Activated CD4-positive, alpha-beta T cell treated with anti-CD3 and anti-CD28 coated beads for 36 hours (primary cell): ENCODE data around the gene GPRC5B. TPM values are rescaled to one million over a fixed set of nuclear protein-coding genes. Genes with fewer than 3 reads are reported as not detected.

Experiments used
- ATAC-seq: fragments of 200-7000 bp; cut with Tn5 transposase; one replicate; pipeline ENCODE4 v1.10.0; 2021; ENCODE audit warnings: mild to moderate bottlenecking, moderate library complexity
- CTCF ChIA-PET: fragments of 350-600 bp; sonication (Branson Sonifier 250); formaldehyde crosslinking; loops from one replicate; lab custom pipeline; 2021; ENCODE audit warnings: antibody characterized with exemption; lab: Charles Lee
- POLR2A ChIA-PET: fragments of 350-600 bp; sonication (Branson Sonifier 250); formaldehyde crosslinking; loops from one replicate; lab custom pipeline; 2021; ENCODE audit warnings: antibody characterized with exemption, inconsistent platforms; lab: Charles Lee
- DNase-seq: peaks from one replicate; pipeline ENCODE4 v3.0.0-alpha.2; 2020
- H3K27ac Mint-ChIP-seq: one replicate; pipeline ENCODE4 v1.8.0; 2021; ENCODE audit warnings: mixed read lengths
- H3K27me3 Mint-ChIP-seq: one replicate; pipeline ENCODE4 v1.8.0; 2021; ENCODE audit warnings: mixed read lengths
- H3K36me3 Mint-ChIP-seq: one replicate; pipeline ENCODE4 v1.8.0; 2021; ENCODE audit warnings: low read depth, mixed read lengths
- H3K4me1 Mint-ChIP-seq: one replicate; pipeline ENCODE4 v1.8.0; 2021; ENCODE audit warnings: mixed read lengths
- H3K4me3 Mint-ChIP-seq: one replicate; pipeline ENCODE4 v1.8.0; 2021; ENCODE audit warnings: mild to moderate bottlenecking, moderate library complexity, mixed read lengths
- H3K9me3 Mint-ChIP-seq: one replicate; pipeline ENCODE4 v1.8.0; 2021; ENCODE audit warnings: low read depth, mixed read lengths
- intact Hi-C, 2 experiments: fragments of 100-400 bp; cut with DNase I in 1 of 2; cut with micrococcal nuclease in 1 of 2; formaldehyde crosslinking; loops; one replicate each; pipeline versions ENCODE4 v1.14.2 to v1.15.1; 2022 to 2024; cut with DNase I, micrococcal nuclease
- total RNA-seq, 2 experiments: library from RNA; stranded (reverse); gene quantifications; one replicate each; pipeline ENCODE4 v1.2.3, GENCODE V29; 2021

The GPRC5B gene
- total RNA-seq, 2 experiments from 2014 or later, result 0.11 to 0.30 TPM

DNA sequence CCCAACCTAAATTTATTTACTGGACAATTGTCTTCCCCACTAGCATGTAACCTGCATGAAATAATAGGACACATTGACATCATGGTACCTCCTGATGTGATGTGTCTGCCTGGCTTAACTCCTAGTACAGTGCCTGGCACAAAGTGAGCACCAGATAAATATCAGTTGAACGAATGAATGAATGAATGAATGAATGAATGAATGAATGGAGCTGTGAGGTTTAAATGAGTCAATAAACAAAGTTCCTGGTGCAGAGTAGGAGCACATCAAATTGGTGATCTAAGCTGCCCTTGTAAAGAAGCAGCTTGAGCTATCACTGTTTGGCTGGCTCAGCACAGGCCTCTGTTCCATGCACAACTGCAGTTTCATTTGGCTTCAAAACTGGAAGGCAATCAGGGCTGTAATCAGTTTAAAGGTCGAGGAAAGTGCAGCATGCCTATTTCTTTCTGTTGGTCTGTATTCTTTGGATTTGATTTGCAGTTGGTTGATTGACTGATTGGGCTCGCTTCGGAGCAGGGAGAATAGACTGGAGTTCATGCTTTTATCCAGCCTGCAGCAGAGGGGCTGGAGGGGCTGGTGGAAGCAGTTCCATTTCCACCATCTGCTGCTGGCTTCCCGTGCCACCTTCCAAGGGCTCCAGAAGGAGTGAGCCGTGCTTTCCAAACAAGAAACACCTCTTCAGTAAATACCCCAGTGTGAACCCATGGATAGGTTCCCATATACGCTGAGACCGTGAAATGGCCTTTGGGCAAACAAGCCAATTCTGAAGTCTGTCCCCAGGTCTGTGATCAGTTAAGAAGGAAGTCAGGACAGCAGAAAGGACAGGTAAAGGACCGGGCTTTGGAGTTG lies 54.6 kb downstream of the GPRC5B start:
- no peak for ATAC-seq
- Mint-ChIP-seq H3K36me3 (no peaks in the 10 kb centered on the region), H3K4me3 (no peak overlapping the region), H3K9me3 (no peaks in the 10 kb centered on the region), H3K4me1 (no peaks in the 10 kb centered on the region), H3K27me3 (no peaks in the 10 kb centered on the region), H3K27ac (no peak overlapping the region)
- DNase-seq, result no peak
- intact Hi-C loops, result no loop called here
- POLR2A ChIA-PET, result no interaction called here
- CTCF ChIA-PET, result interaction anchor here (0.6 kb wide), 1 partner anchor 14 kb away, joined by 3 read pairs; no protein-coding TSS in a partner anchor

DNA sequence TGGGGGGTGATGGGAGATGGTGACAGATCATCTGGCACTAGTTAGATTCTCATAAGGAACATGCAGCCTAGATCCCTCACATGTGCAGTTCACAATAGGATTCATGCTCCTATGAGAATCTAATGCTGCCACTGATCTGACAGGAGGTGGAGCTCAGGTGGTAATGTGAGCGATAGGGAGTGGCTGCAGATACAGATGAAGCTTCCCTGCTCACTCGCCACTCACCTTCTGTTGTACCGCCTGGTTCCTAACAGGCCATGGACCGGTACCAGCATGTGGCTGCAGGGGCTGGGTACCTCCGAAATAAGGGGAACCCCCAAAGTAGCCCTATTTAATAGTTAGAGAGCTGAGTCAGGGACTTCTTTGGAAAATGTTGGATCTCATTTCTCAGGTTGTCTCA lies 60.4 kb downstream of the GPRC5B start:
- no peak for ATAC-seq
- no peaks in the 10 kb centered on the region for H3K9me3 Mint-ChIP-seq

DNA sequence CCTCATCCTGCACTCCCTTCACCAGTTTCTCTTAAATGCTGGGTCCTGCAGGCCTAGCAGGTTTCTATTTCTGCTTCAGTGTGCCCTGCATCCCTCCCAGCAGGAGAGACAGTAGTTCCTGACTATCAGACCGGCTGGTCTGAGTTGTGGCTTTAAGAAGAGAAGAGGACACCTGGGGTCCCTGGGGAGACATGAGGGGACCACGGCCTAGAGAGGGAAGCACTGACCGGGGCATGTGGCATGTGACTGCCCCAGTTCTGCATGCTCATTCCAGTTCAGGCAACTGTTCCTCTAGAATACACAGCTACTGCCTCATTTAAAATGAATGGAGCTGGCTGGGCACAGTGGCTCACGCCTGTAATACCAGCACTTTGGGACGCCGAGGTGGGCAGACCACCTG lies 61.3 kb downstream of the GPRC5B start:
- DNase-seq, result no peak
- ChIA-PET POLR2A (no interaction called here), CTCF (no interaction called here)
- Mint-ChIP-seq H3K4me1 (no peaks in the 10 kb centered on the region), H3K4me3 (no peak overlapping the region), H3K9me3 (no peaks in the 10 kb centered on the region), H3K27me3 (no peaks in the 10 kb centered on the region), H3K27ac (no peak overlapping the region), H3K36me3 (no peaks in the 10 kb centered on the region)
- intact Hi-C loops, result no loop called here
- ATAC-seq, result no peak

More for the DNA sequence above, 60.4 kb downstream of the GPRC5B start:
- Mint-ChIP-seq H3K36me3 (no peaks in the 10 kb centered on the region), H3K27me3 (no peaks in the 10 kb centered on the region), H3K4me1 (no peaks in the 10 kb centered on the region), H3K4me3 (no peak overlapping the region), H3K27ac (no peak overlapping the region)
- ChIA-PET CTCF (interaction anchor here (0.8 kb wide), 1 partner anchor 12 kb away, joined by 4 read pairs; no protein-coding TSS in a partner anchor), POLR2A (no interaction called here)
- intact Hi-C loops, result no loop called here
- DNase-seq, result no peak

DNA sequence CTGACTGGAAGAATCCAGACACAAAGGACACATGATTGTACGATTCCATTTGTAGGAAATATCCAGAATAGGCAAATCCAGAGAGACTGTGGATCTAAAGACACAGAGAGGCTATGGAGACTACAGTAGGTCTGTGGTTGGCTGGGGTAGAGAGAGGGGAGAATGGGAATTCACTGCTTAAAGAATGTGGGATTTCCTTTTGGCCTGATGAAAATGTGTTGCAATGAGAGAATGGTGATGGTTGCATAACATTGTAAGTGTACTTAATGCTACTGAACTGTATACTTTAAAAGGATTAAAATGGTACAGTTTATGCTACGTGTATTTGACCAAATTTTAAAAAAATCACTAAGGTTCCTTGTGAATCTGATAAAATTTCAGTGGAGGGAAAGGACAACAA lies 62.1 kb downstream of the GPRC5B start:
- H3K4me3 Mint-ChIP-seq, result no peak overlapping the region

DNA sequence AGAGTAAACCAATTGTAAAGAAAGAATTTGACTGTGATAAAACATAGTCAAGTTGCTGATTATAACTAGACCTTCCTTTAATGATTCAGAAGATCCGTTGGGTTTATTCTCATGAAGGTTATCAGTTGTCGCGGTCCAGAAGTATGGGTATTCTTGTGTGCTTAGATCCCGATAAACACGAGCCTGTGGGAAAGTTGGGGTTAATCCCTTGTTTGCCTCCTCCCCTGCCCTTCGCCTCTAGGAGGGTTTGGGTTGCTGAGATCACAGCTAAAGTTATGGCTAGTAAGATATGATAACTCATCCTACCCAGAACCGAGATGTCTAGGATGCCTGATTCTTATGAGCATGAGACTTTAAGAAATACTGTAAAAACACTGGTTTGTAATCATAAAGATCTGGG lies 66.8 kb downstream of the GPRC5B start:
- ChIA-PET POLR2A (no interaction called here), CTCF (no interaction called here)
- no peak for DNase-seq
- Mint-ChIP-seq H3K36me3 (no peaks in the 10 kb centered on the region), H3K4me3 (no peak overlapping the region), H3K4me1 (no peaks in the 10 kb centered on the region), H3K27ac (no peak overlapping the region), H3K27me3 (no peaks in the 10 kb centered on the region), H3K9me3 (peaks cover 4% of the 10 kb centered on the region)
- intact Hi-C loops, result loop anchor here in 1 of 2 experiments (5.0 kb wide), 1 partner anchor 56 kb away; no protein-coding TSS in a partner anchor
- ATAC-seq, result no peak

More for the DNA sequence above, 62.1 kb downstream of the GPRC5B start:
- Mint-ChIP-seq H3K36me3 (no peaks in the 10 kb centered on the region), H3K27me3 (no peaks in the 10 kb centered on the region), H3K9me3 (no peaks in the 10 kb centered on the region), H3K27ac (no peak overlapping the region), H3K4me1 (no peaks in the 10 kb centered on the region)
- DNase-seq, result no peak
- intact Hi-C loops, result no loop called here
- POLR2A ChIA-PET, result no interaction called here
- CTCF ChIA-PET, result no interaction called here
- ATAC-seq, result no peak

DNA sequence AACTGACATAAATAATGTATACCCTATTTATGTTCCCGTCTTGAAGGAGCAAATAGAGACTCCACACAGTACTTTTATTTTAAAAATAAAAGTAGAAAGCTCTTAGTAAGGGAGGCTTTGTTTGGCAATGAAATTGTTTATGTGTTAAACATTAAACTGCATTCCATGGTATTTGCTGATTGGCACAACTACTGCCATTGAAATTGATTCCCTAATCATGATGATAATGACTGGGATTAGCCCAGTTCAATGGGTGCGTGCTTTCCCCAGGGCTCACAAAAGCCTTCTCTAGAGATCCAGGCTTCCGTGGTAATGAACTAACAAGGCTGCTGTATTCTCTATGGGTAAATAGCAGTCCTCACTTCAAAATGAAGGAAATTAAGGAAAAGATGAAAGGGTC lies 67.5 kb downstream of the GPRC5B start:
- POLR2A ChIA-PET, result no interaction called here
- no peak for ATAC-seq
- H3K9me3 Mint-ChIP-seq, result peaks cover 4% of the 10 kb centered on the region
- H3K4me1 Mint-ChIP-seq, result no peaks in the 10 kb centered on the region
- no peaks in the 10 kb centered on the region for H3K36me3 Mint-ChIP-seq
- no peak for DNase-seq
- intact Hi-C loops, result loop anchor here in 1 of 2 experiments (5.0 kb wide), 1 partner anchor 55 kb away; no protein-coding TSS in a partner anchor
- H3K4me3 Mint-ChIP-seq, result no peak overlapping the region
- CTCF ChIA-PET, result interaction anchor here (1.2 kb wide), 1 partner anchor 234 kb away, joined by 3 read pairs; no protein-coding TSS in a partner anchor
- no peaks in the 10 kb centered on the region for H3K27me3 Mint-ChIP-seq
- no peak overlapping the region for H3K27ac Mint-ChIP-seq

DNA sequence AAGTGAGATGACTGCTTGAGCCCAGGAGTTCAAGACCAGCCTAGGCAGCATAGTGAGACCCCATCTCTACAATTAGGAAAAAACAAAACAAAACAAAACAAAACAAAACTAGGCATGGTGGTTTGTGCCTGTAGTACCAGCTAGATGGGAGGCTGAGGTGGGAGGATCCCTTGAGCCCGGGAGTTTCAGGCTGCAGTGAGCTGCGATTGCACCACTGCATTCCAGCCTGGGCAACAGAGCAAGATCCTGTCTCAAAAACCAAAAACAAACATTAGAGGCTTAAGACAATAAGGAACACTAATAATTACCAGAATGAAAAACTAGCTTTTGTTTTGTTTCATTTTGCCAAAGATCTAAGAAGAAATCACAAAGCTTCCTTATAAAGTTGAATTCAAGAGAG lies 69.2 kb downstream of the GPRC5B start:
- CTCF ChIA-PET, result interaction anchor here (0.8 to 1.0 kb wide), 2 partner anchors 11 to 15 kb away, joined by 3 read pairs; no protein-coding TSS in a partner anchor
- ATAC-seq (no peak), DNase-seq (no peak)
- Mint-ChIP-seq H3K9me3 (peaks cover 4% of the 10 kb centered on the region), H3K4me1 (no peaks in the 10 kb centered on the region), H3K27me3 (no peaks in the 10 kb centered on the region), H3K27ac (no peak overlapping the region), H3K4me3 (no peak overlapping the region), H3K36me3 (no peaks in the 10 kb centered on the region)
- POLR2A ChIA-PET, result no interaction called here
- intact Hi-C loops, result loop anchor here in 1 of 2 experiments (5.0 kb wide), 1 partner anchor 53 kb away; no protein-coding TSS in a partner anchor

DNA sequence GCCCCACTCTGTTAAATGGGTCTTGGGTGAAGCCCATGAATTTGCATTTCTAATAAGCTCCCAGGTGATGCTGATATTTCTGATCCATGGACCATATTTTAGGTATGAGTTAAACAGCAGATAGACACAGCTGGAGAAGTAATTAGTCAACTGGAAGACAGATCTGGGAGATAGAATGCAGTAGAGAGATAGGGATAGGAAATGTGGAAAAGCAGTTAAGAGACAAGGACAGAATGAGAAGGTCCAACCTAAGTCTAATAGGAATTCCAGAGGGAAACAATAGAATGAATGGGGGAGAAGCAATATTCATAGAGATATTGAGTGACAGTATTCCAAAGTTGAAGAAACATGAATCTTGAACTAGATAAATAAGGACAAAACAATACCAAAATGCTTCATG lies 71.7 kb downstream of the GPRC5B start:
- intact Hi-C loops, result no loop called here
- Mint-ChIP-seq H3K9me3 (peaks cover 4% of the 10 kb centered on the region), H3K36me3 (no peaks in the 10 kb centered on the region), H3K27ac (no peak overlapping the region), H3K4me1 (no peaks in the 10 kb centered on the region), H3K4me3 (no peak overlapping the region), H3K27me3 (no peaks in the 10 kb centered on the region)
- POLR2A ChIA-PET, result no interaction called here
- ATAC-seq, result no peak
- CTCF ChIA-PET, result interaction anchor here (0.7 to 1.1 kb wide), 2 partner anchors 11 to 257 kb away, joined by 3 to 4 read pairs; no protein-coding TSS in a partner anchor
- DNase-seq, result no peak

DNA sequence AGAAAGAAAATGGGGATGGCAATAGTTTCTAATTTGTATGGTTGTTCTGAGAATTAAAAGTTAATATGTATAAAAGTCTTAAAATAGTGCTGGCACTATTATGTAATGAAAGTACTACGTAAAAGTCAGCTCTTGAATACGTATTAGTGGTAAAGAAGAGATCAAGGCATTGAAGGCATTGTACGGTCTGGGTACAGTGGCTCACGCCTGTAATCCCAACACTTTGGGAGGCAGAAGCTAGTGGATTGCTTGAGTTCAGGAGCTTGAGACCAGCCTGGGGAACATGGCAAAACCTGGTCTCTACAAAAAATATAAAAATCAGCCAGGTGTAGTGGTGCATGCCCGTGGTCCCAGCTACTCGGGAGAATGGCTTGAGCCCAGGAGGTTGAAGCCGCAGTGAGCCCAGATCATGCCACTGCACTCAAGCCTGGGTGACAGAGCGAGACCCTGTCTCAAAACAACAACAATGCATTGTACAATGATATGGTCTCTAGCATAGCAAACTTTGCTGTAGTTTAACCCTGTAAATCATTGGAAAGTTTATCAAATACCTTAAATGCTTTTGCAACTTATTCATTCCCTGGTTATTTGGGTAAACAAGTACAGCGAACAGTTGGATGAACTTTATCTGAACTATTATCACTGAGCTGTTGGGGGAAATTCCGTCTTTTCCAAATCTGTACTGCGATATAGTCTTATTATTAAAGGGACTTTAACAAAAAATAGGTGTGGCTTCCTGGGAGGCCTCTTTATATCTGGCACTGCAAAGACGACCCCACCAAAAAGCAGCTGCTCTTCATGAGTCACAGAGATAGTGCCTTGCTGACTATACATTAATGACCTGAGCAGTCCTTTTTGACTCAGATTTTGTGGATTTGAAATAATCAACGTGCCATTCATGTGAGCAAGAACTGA lies 73.6 kb downstream of the GPRC5B start:
- ChIA-PET CTCF (interaction anchor here (1.4 kb wide), 1 partner anchor 76 kb away, joined by 3 read pairs; no protein-coding TSS in a partner anchor), POLR2A (no interaction called here)
- no peak for DNase-seq
- no peaks in the 10 kb centered on the region for H3K36me3 Mint-ChIP-seq
- H3K9me3 Mint-ChIP-seq, result peaks cover 4% of the 10 kb centered on the region
- ATAC-seq, result no peak
- no peak overlapping the region for H3K27ac Mint-ChIP-seq
- H3K27me3 Mint-ChIP-seq, result no peaks in the 10 kb centered on the region
- intact Hi-C loops, result no loop called here
- no peaks in the 10 kb centered on the region for H3K4me1 Mint-ChIP-seq
- no peak overlapping the region for H3K4me3 Mint-ChIP-seq

DNA sequence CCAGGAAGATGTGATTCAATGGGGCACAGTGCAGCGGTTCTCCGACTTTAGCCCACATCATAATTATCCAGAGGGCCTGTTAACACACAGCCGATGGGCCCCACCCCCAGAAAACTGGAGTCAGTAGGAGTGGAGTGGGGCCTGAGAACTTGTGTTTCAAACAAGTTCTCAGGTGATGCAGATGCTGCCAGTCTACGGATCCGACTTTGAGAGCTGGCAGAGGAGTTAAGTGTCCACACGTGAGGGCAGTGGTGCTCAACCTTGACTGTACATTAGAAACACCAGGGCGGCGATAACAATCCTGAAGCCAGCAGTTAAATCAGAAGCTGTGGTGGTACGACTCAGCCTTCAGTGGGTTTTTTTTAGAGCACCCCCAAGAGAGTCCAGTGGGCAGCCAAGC lies 75.0 kb downstream of the GPRC5B start:
- Mint-ChIP-seq H3K36me3 (peaks cover 4% of the 10 kb centered on the region), H3K9me3 (peaks cover 15% of the 10 kb centered on the region), H3K4me1 (peaks cover 7% of the 10 kb centered on the region), H3K27ac (no peak overlapping the region), H3K4me3 (no peak overlapping the region), H3K27me3 (no peaks in the 10 kb centered on the region)
- POLR2A ChIA-PET, result no interaction called here
- no peak for DNase-seq
- intact Hi-C loops, result no loop called here
- CTCF ChIA-PET, result no interaction called here
- no peak for ATAC-seq

DNA sequence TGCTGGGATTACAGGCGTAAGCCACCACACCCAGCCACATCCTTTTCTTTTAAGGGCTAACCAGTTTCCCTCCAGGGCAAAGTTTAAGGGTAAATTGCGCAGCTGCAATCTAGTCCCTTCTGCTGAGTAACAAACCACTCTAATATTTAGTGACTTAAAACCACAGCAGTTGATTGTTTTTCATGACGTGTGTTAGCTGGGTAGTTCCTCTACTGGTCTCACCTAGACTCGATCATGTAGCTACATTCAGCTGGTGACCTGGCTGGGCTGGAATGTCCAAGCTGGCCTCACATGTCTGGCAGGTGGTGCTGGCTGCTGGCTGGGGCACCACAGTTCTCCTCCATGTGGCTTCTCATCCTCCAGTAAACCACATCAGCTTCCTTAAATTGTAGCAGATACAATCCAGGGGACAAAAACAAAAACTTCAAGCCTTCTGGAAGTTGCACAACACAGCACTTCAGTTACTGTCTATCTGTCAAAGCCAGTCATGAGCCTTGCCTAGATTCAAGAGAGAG lies 75.5 kb downstream of the GPRC5B start:
- H3K9me3 Mint-ChIP-seq, result peaks cover 15% of the 10 kb centered on the region
- H3K4me3 Mint-ChIP-seq, result no peak overlapping the region
- H3K36me3 Mint-ChIP-seq, result peaks cover 4% of the 10 kb centered on the region
- H3K27me3 Mint-ChIP-seq, result no peaks in the 10 kb centered on the region
- no peak for ATAC-seq
- peaks cover 11% of the 10 kb centered on the region for H3K4me1 Mint-ChIP-seq
- CTCF ChIA-PET, result no interaction called here
- intact Hi-C loops, result no loop called here
- POLR2A ChIA-PET, result no interaction called here
- no peak for DNase-seq
- H3K27ac Mint-ChIP-seq, result no peak overlapping the region
